ENCODE data around the gene RASGRP2. TPM values are rescaled to one million over a fixed set of nuclear protein-coding genes. Genes with fewer than 3 reads are reported as not detected.

The RASGRP2 gene
- total and polyA plus RNA-seq, 11 donors: 16.2 to 78.9 (median 28.1) TPM

GRCh38 chr11:64685536-64685935 lies 58.4 kb downstream of the RASGRP2 start:
- Histone ChIP-seq H3K27ac (no peak overlapping the region), H3K36me3 (no peaks in the 10 kb centered on the region), H3K4me1 (peaks cover 0 to 26% (median 12%) of the 10 kb centered on the region in 12 donors), H3K27me3 (no peaks in the 10 kb centered on the region), H3K4me3 (no peak overlapping the region), H3K9me3 (no peaks in the 10 kb centered on the region)
- no peak for TF ChIP-seq POLR2A (IDR thresholded peaks at IDR 0.05)
- no peak for TF ChIP-seq CTCF (IDR thresholded peaks at IDR 0.05)
- DNase-seq: no peak
- intact Hi-C loops (cut with DNase I): loop anchor here in 3 of 10 donors (5.0 kb wide), 1 partner anchor 37 kb away; the partner anchor contains the start of gene NRXN2 (in 3 of the 3)
- WGBS, 4 donors: 89 to 94% (median 93%) methylated on average over 18 of the region's 18 CpGs
- ATAC-seq: no peak

GRCh38 chr11:64684357-64684756 lies 59.6 kb downstream of the RASGRP2 start:
- Histone ChIP-seq H3K36me3 (no peaks in the 10 kb centered on the region), H3K4me1 (peaks cover 0 to 26% (median 12%) of the 10 kb centered on the region in 12 donors), H3K27me3 (no peaks in the 10 kb centered on the region), H3K4me3 (no peak overlapping the region), H3K27ac (no peak overlapping the region), H3K9me3 (no peaks in the 10 kb centered on the region)
- TF ChIP-seq POLR2A (IDR thresholded peaks at IDR 0.05) (no peak), CTCF (IDR thresholded peaks at IDR 0.05) (no peak)
- ATAC-seq (no peak), DNase-seq (no peak)
- 62 to 77% (median 67%) methylated on average over 8 of the region's 8 CpGs for WGBS, 4 donors
- intact Hi-C loops (cut with DNase I): no loop called here

- H3K9me3 ChIP-seq: no peaks in the 10 kb centered on the region
- peaks cover 0 to 5% (median 0%) of the 10 kb centered on the region in 9 donors for H3K27me3 ChIP-seq
- DNase-seq: no peak
- no peak for TF ChIP-seq CTCF (IDR thresholded peaks at IDR 0.05)
- no peak for TF ChIP-seq POLR2A (IDR thresholded peaks at IDR 0.05)
- H3K27ac ChIP-seq: no peak overlapping the region
- H3K4me1 ChIP-seq: peaks cover 0 to 3% (median 0%) of the 10 kb centered on the region in 12 donors
- no peak for ATAC-seq
- 70 to 77% (median 71%) methylated on average over 4 of the region's 4 CpGs for WGBS, 4 donors
- H3K36me3 ChIP-seq: no peaks in the 10 kb centered on the region
- H3K4me3 ChIP-seq: no peak overlapping the region
- intact Hi-C loops (cut with DNase I): no loop called here
Observed at GRCh38 chr11:64681171-64681570, 62.8 kb downstream of the RASGRP2 start.

GRCh38 chr11:64679846-64680245 lies 64.1 kb downstream of the RASGRP2 start:
- WGBS, 4 donors: 34 to 67% (median 46%) methylated on average over 1 to 2 of the region's 2 CpGs
- TF ChIP-seq POLR2A (IDR thresholded peaks at IDR 0.05) (no peak), CTCF (IDR thresholded peaks at IDR 0.05) (no peak)
- DNase-seq (no peak), ATAC-seq (no peak)
- Histone ChIP-seq H3K27ac (no peak overlapping the region), H3K4me1 (peaks cover 0 to 16% (median 10%) of the 10 kb centered on the region in 12 donors), H3K27me3 (peaks cover 0 to 5% (median 0%) of the 10 kb centered on the region in 9 donors), H3K4me3 (no peak overlapping the region), H3K9me3 (no peaks in the 10 kb centered on the region), H3K36me3 (no peaks in the 10 kb centered on the region)
- intact Hi-C loops (cut with DNase I): no loop called here
